ENCODE measurements around the gene AP3S1. TPM values are rescaled to one million over a fixed set of nuclear protein-coding genes. Genes with fewer than 3 reads are reported as not detected.
A peak's percentile ranks its signal among the peaks of the same experiment; 100 is the strongest.

The AP3S1 gene
- total RNA-seq, 1 donor from 2014 or later = 73.2 TPM

GRCh38 chr5:115840873-115841272 lies 862 bp upstream of the AP3S1 start:
- TF ChIP-seq, protein P1, sequence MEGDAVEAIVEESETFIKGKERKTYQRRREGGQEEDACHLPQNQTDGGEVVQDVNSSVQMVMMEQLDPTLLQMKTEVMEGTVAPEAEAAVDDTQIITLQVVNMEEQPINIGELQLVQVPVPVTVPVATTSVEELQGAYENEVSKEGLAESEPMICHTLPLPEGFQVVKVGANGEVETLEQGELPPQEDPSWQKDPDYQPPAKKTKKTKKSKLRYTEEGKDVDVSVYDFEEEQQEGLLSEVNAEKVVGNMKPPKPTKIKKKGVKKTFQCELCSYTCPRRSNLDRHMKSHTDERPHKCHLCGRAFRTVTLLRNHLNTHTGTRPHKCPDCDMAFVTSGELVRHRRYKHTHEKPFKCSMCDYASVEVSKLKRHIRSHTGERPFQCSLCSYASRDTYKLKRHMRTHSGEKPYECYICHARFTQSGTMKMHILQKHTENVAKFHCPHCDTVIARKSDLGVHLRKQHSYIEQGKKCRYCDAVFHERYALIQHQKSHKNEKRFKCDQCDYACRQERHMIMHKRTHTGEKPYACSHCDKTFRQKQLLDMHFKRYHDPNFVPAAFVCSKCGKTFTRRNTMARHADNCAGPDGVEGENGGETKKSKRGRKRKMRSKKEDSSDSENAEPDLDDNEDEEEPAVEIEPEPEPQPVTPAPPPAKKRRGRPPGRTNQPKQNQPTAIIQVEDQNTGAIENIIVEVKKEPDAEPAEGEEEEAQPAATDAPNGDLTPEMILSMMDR (conservative IDR thresholded peaks at IDR 0.05; ENCODE audit: low read depth, low read length) = no peak
- DNase-seq (ENCODE audit: low read depth) = no peak
- peak overlapping the region; percentile 64 for H3K4me3 ChIP-seq (ENCODE audit: low read depth, low read length)

GRCh38 chr5:115842089-115842935 lies 577 bp downstream of the AP3S1 start:
- TF ChIP-seq, protein P1 (conservative IDR thresholded peaks at IDR 0.05; ENCODE audit: low read depth, low read length) = no peak
- DNase-seq (ENCODE audit: low read depth) = no peak
- H3K4me3 ChIP-seq (ENCODE audit: low read depth, low read length) = peak overlapping the region; percentile 64

- H3K4me3 ChIP-seq (ENCODE audit: low read depth, low read length) = peak overlapping the region; percentile 64
- DNase-seq (ENCODE audit: low read depth) = no peak
- TF ChIP-seq, protein P1 (conservative IDR thresholded peaks at IDR 0.05; ENCODE audit: low read depth, low read length) = no peak
These were observed 1.2 kb downstream of the AP3S1 start for GRCh38 chr5:115842952-115843351.

DNA sequence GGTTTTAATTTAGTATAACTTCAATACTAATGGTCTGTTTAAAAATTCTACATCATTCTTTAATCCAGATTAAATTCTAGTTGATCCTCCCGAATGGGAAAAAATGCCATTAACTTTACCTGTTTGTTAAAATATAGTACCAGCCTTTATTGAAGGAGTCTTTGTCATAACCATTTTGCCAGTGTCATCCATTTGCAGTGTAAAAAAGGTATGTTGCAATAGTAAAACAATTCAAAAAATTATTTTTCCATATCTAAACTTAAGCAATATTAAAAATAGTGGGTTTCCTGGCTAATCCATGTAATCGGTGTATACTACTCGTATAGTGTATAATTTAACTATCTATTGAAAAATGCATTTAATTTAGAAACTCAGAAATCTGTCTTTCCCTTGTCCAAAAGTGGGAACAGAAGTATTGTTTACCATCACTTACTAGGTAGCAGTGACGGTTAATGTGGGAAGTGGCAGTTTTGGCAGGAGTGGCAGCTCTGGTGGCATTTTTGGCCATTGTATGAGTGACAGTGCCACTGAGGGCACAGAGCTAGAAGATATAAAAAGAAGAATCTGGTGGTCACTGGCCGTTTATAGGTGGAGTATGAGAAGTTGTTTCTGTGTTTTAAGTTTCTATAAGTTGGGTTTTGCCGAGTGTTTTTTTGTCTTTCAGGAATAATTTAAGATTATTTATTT lies 1.9 kb downstream of the AP3S1 start:
- H3K4me3 ChIP-seq (ENCODE audit: low read depth, low read length) = peak overlapping the region; percentile 64
- TF ChIP-seq, protein P1 (conservative IDR thresholded peaks at IDR 0.05; ENCODE audit: low read depth, low read length) = no peak
- DNase-seq (ENCODE audit: low read depth) = no peak

- TF ChIP-seq, protein P1 (conservative IDR thresholded peaks at IDR 0.05; ENCODE audit: low read depth, low read length) = no peak
- H3K4me3 ChIP-seq (ENCODE audit: low read depth, low read length) = no peak overlapping the region
- no peak for DNase-seq (ENCODE audit: low read depth)
These were observed 2.6 kb downstream of the AP3S1 start for GRCh38 chr5:115844321-115844817.

DNA sequence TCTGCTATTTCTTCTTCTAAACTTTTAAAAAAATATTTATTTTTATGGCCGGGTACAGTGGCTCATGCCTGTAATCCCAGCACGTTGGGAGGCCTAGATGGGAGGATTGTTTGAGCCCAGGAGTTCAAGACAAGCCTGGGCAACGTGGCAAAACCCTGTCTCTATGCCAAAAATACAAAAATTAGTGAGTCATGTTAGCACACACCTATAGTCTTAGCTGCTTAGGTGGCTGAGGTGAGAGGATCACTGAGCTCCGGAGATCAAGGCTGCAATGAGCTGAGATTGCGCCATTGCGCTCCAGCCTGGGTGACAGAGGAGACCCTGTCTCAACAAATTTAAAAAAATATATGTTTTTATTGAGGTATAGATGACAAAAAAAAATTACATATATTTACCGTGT lies 5.6 kb downstream of the AP3S1 start:
- TF ChIP-seq, protein P1 (conservative IDR thresholded peaks at IDR 0.05; ENCODE audit: low read depth, low read length) = no peak
- no peak for DNase-seq (ENCODE audit: low read depth)
- no peak overlapping the region for H3K4me3 ChIP-seq (ENCODE audit: low read depth, low read length)
